HUES48 (cell line): Measurements from ENCODE around the gene HLA-DRB1.
"Not testable (repeated sequence)": the region's sequence is repeated elsewhere in the genome, so short reads cannot be mapped to it uniquely, and the experiment has no call there.

Experiments
- H3K27ac ChIP-seq: one replicate; pipeline ENCODE4 v1.7.0; 2013; ENCODE audit warnings: low read depth, low read length, inconsistent platforms
- H3K27me3 ChIP-seq: 2 replicates; pipeline ENCODE4 v1.6.1; 2013; ENCODE audit warnings: mild to moderate bottlenecking, low read length; ENCODE audit not compliant: control insufficient read depth, insufficient read depth
- H3K36me3 ChIP-seq: 2 replicates; pipeline ENCODE4 v1.6.1; 2013; ENCODE audit warnings: low read length; ENCODE audit not compliant: control insufficient read depth, insufficient read depth
- H3K4me1 ChIP-seq: 2 replicates; pipeline ENCODE4 v1.6.1; 2013; ENCODE audit warnings: mild to moderate bottlenecking, low read length; ENCODE audit not compliant: control insufficient read depth, insufficient read depth
- H3K4me3 ChIP-seq: 2 replicates; pipeline ENCODE4 v1.5.1; 2013; ENCODE audit warnings: mild to moderate bottlenecking, low read depth, low read length
- H3K9ac ChIP-seq: 2 replicates; pipeline ENCODE4 v1.6.1; 2013; ENCODE audit warnings: mild to moderate bottlenecking, low read depth, low read length, moderate library complexity
- H3K9me3 ChIP-seq: 2 replicates; pipeline ENCODE4 v1.6.1; 2013; ENCODE audit warnings: low read length; ENCODE audit not compliant: control insufficient read depth, insufficient read depth

The HLA-DRB1 gene

DNA sequence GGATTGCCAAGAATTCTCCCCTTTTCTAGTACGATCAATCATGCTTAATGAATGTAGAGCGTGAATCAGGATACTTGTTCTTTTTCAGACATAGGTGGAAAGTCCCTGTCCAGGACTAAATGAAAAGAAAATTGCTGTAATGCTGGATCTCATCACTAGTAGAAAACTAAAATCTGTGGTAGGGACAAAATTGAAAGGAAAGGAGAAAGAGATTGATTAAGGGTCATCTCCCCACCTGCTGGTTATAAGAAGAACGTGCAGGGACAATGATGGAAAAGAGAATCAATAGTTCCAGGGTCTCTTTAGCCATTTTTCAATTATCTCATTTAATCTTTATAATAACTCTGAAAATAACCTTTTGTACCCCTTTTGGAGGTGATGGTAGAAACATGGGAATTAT, 18.7 kb upstream of the HLA-DRB1 start:
- no peak overlapping the region for H3K9ac ChIP-seq
- no peaks in the 10 kb centered on the region for H3K9me3 ChIP-seq
- no peak overlapping the region for H3K27ac ChIP-seq
- no peaks in the 10 kb centered on the region for H3K27me3 ChIP-seq
- H3K4me3 ChIP-seq: no peak overlapping the region
- H3K4me1 ChIP-seq: peaks cover 10% of the 10 kb centered on the region; the same call in 1 of the 2 replicates
- no peaks in the 10 kb centered on the region for H3K36me3 ChIP-seq

DNA sequence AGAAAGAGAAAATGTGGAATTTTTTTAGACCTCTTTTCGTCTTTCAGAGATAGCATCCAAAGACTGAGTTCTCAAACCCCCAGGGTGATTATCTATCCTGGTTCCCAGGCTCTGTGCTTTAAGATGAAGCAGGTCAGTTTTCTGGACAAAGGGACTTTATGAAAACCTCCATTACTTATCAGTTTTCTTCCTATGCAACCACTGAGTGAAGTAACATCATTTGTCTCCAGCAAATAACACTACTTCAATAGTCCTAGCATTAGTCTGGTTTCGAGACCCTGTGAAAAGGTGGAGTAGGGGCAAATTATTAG, 18.3 kb upstream of the HLA-DRB1 start:
- no peak overlapping the region for H3K9ac ChIP-seq
- H3K4me1 ChIP-seq: peaks cover 10% of the 10 kb centered on the region; the same call in 1 of the 2 replicates
- H3K36me3 ChIP-seq: no peaks in the 10 kb centered on the region
- H3K9me3 ChIP-seq: no peaks in the 10 kb centered on the region
- no peaks in the 10 kb centered on the region for H3K27me3 ChIP-seq
- no peak overlapping the region for H3K4me3 ChIP-seq
- no peak overlapping the region for H3K27ac ChIP-seq

DNA sequence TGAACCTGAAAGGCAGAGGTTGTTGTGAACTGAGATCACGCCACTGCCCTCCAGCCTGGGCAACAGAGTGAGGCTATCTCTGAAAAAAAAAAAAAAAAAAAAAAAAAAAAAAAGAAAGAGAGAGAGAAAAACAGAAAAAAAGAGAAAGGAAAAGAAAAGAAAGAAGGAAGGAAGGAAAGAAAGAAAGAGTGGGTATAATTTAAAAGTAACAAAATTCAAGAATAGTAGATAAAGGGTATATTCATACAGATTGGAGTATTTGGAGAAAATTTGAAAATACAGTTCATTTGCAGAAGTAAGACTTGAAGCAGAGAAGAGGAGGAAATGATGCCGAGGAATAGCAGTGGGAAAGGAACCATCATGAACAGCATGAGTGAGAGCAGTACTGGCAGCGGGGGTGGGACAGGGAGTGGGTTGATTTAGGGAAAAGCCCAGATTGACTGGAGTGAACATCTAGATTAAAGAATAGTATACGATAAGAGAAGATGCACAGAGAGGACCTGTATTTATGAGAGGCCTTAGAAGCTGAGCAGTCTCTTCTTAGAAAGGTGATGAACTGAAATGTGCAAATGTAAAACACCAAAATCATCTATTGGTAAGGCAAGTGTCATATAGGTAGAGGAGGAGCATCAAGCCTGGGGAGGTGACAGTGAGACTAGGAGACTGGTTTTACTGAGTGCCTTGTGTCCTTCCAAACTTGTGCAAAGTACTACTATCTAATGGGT, 17.8 kb upstream of the HLA-DRB1 start:
- Histone ChIP-seq H3K27ac (no peak overlapping the region), H3K36me3 (no peaks in the 10 kb centered on the region), H3K9ac (no peak overlapping the region), H3K9me3 (no peaks in the 10 kb centered on the region), H3K4me3 (no peak overlapping the region), H3K4me1 (peaks cover 10% of the 10 kb centered on the region; the same call in 1 of the 2 replicates), H3K27me3 (no peaks in the 10 kb centered on the region)

DNA sequence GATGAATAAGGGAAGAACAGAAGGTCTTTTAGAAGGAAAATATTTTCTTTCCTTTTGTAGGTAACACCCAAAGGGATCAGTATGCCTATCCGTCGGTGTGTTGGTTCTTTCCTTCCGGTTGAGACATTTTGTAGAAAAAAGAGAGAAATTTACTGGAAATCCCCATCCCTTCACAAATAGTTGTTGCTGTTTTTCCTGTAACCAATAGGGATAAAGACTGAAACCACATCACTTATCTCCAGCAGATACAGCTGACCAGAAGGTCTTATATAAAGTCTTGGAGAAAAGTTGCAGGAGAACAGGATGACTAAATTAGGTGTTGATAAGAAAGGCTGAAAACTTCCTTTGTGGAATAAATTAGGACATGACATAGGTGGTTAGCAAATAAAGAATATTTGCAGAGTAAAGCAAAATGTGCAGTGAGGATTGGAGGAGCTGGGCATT, 14.8 kb upstream of the HLA-DRB1 start:
- H3K9me3 ChIP-seq: no peaks in the 10 kb centered on the region
- peaks cover 3% of the 10 kb centered on the region; the same call in 1 of the 2 replicates for H3K4me1 ChIP-seq
- no peaks in the 10 kb centered on the region for H3K27me3 ChIP-seq
- no peak overlapping the region for H3K9ac ChIP-seq
- no peak overlapping the region for H3K4me3 ChIP-seq
- no peaks in the 10 kb centered on the region for H3K36me3 ChIP-seq
- no peak overlapping the region for H3K27ac ChIP-seq

DNA sequence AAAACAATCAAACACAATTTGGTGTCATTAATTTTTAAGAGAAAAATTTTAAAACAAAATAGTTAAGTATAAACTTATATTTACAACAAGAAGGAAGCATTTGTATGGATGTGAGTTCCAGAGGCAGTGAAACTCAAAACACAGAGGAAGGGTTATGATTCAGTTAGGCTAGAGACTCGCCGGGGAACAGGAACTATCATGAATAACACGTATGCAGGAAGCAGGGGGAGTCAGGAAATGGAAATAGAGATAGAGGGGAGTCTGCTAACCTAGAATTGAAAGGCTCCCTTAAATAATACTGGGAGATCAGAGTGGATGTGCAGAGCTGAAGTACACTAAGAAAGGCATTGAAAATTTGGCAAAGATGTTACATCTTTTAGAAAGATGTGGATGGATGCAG, 14.2 kb upstream of the HLA-DRB1 start:
- H3K36me3 ChIP-seq: no peaks in the 10 kb centered on the region
- H3K4me1 ChIP-seq: no peaks in the 10 kb centered on the region
- no peaks in the 10 kb centered on the region for H3K9me3 ChIP-seq
- no peak overlapping the region for H3K9ac ChIP-seq
- no peak overlapping the region for H3K27ac ChIP-seq
- no peak overlapping the region for H3K4me3 ChIP-seq
- no peaks in the 10 kb centered on the region for H3K27me3 ChIP-seq

DNA sequence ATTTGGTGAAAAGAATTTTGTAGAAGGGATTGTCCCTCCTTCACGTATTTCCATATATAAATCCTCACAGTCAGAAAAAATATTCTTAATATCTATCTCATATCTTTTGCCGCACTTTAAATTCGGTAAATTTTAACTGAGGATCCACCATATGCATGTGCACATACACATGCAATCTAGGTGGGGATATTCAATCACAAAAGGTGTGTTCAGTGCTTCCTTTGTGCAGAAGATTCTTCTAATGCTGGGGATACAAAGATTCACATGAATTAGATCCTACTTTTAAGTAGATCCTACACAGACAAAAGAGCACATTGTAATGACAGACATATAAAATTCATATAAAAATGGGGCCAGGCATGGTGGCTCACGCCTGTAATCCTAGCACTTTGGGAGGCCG, 13.6 kb upstream of the HLA-DRB1 start:
- Histone ChIP-seq H3K4me1 (no peaks in the 10 kb centered on the region), H3K27ac (no peak overlapping the region), H3K9ac (no peak overlapping the region), H3K9me3 (no peaks in the 10 kb centered on the region), H3K36me3 (no peaks in the 10 kb centered on the region), H3K27me3 (no peaks in the 10 kb centered on the region), H3K4me3 (no peak overlapping the region)

DNA sequence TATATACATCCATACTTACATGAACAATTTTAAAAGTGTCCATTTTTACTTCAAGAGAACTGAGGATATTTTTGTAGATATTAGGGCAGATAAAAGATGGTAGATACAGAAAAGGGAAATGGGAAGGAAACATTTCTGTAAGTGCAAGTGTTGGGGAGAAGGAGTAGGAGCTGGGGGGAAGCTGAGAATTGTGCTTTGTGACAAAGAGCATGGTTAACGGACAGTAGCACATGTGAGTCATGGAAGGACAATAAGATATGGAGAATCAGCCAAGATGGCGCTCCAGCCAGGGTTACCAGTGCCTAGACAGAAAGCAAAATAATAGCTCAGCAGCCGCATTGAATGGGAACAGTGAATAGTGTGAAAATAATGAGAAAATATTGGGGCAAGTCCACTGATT, 12.7 kb upstream of the HLA-DRB1 start:
- no peak overlapping the region for H3K27ac ChIP-seq
- no peak overlapping the region for H3K4me3 ChIP-seq
- H3K9ac ChIP-seq: no peak overlapping the region
- no peaks in the 10 kb centered on the region for H3K27me3 ChIP-seq
- H3K4me1 ChIP-seq: no peaks in the 10 kb centered on the region
- H3K36me3 ChIP-seq: no peaks in the 10 kb centered on the region
- no peaks in the 10 kb centered on the region for H3K9me3 ChIP-seq

DNA sequence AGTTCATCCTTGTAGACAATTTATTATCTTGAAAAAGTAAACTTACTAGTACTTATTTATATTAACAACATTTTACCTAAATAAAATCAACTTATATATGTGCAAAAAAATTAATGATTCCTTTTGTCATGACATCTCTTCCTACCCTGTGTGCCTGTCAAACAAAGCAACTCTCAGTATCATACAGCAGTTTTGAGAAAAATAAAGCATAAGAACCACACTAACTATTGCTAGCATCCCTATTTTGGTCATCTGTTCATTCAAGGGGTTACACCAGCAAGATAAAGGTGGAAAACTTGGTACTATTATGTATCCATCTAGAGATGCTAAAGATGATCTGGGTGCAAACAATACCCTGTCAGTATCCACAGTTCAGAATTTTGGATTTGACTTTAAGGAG, 7.4 kb upstream of the HLA-DRB1 start:
- no peak overlapping the region for H3K27ac ChIP-seq
- no peaks in the 10 kb centered on the region for H3K36me3 ChIP-seq
- H3K4me1 ChIP-seq: no peaks in the 10 kb centered on the region
- no peaks in the 10 kb centered on the region for H3K27me3 ChIP-seq
- no peak overlapping the region for H3K4me3 ChIP-seq
- H3K9me3 ChIP-seq: no peaks in the 10 kb centered on the region
- H3K9ac ChIP-seq: no peak overlapping the region

DNA sequence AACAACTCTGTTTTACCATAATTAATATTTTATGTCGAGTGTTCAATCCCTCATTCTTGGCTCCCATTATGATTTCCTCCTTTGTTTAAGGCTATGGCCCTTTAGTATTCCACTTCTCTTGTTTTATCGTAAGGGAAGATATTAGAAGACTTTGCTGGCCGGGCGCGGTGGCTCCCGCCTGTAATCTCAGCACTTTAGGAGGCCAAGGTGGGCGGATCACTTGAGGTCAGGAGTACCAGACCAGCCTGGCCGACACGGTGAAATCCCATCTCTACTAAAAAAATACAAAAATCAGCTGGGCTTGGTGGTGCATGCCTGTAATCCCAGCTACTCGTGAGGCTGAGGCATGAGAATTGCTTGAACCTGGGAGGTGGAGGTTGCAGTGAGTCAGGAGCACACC, 1.1 kb upstream of the HLA-DRB1 start:
- H3K9ac ChIP-seq, H3K9me3 ChIP-seq, H3K4me3 ChIP-seq, H3K27ac ChIP-seq, H3K4me1 ChIP-seq, H3K27me3 ChIP-seq, H3K36me3 ChIP-seq: not testable (repeated sequence)

DNA sequence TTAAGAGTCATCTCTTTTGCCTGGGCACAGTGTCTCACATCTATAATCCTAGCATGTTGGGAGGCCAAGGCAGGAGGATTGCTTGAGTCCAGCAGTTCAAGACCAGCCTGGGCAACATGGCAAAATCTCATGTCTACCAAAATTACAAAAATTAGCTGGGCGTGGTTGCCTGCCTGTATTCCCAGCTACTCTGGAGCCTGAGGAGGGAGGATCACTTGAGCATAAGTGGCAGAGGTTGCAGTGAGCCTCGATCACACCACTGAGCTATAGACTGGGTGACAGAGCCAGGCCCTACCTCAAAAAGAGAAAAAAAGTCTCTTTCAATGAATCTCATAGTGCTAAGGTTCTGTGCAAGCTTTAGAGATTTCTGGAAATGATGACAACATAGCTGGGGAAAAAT, 1.5 kb downstream of the HLA-DRB1 start:
- Histone ChIP-seq H3K36me3 (no peaks in the 10 kb centered on the region), H3K4me3 (no peak overlapping the region), H3K9ac (no peak overlapping the region), H3K27me3 (peaks cover 11% of the 10 kb centered on the region; the same call in 1 of the 2 replicates), H3K27ac (no peak overlapping the region), H3K4me1 (peaks cover 3% of the 10 kb centered on the region; the same call in 1 of the 2 replicates), H3K9me3 (no peaks in the 10 kb centered on the region)

DNA sequence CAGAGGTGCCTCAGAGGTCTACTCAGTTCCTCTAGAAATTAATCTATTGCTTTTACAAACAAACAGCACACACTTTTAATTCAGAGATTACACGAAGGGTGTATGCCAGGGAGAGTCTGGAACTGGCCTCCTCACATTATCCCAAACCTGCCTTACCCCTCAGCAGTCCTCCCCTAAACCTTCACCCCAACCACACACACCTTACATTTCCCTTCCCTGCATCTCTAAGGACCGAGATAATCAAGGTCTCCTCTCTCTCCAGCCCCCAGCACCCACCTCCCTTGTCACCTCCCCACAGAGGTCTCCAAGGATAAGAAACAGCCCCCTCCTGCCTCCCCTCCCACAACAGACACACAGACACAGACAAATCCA, 6.1 kb downstream of the HLA-DRB1 start:
- Histone ChIP-seq H3K27ac (no peak overlapping the region), H3K4me1 (no peaks in the 10 kb centered on the region), H3K4me3 (peak overlapping the region; percentile 70), H3K9ac (no peak overlapping the region), H3K27me3 (peaks cover 11% of the 10 kb centered on the region; the same call in 1 of the 2 replicates), H3K36me3 (no peaks in the 10 kb centered on the region), H3K9me3 (no peaks in the 10 kb centered on the region)
